Activated naive CD8-positive, alpha-beta T cell treated with anti-CD3 and anti-CD28 coated beads, Interleukin-2, amount 50 U/mL, for 24 hours (primary cell): ENCODE data around the gene CELA1.
"Not testable (repeated sequence)": the region's sequence is repeated elsewhere in the genome, so short reads cannot be mapped to it uniquely, and the experiment has no call there.

ENCODE experiments used
- ATAC-seq: fragments of 150-1000 bp; cut with Tn5 transposase; one replicate; pipeline ENCODE4 v1.10.0; 2021
- DNase-seq: peaks from one replicate; pipeline ENCODE4 v3.0.0; 2021
- H3K27ac Mint-ChIP-seq: one replicate; pipeline ENCODE4 v1.8.0; 2021; ENCODE audit warnings: mild to moderate bottlenecking, mixed read lengths
- H3K27me3 Mint-ChIP-seq: one replicate; pipeline ENCODE4 v1.8.0; 2021; ENCODE audit warnings: mixed read lengths
- H3K36me3 Mint-ChIP-seq: one replicate; pipeline ENCODE4 v1.8.0; 2021; ENCODE audit warnings: low read depth, mixed read lengths
- H3K4me1 Mint-ChIP-seq: one replicate; pipeline ENCODE4 v1.8.0; 2021; ENCODE audit warnings: mixed read lengths
- H3K4me3 Mint-ChIP-seq: one replicate; pipeline ENCODE4 v1.8.0; 2021; ENCODE audit warnings: mild to moderate bottlenecking, moderate library complexity, mixed read lengths
- H3K9me3 Mint-ChIP-seq: one replicate; pipeline ENCODE4 v1.8.0; 2021; ENCODE audit warnings: mixed read lengths

Gene CELA1

DNA sequence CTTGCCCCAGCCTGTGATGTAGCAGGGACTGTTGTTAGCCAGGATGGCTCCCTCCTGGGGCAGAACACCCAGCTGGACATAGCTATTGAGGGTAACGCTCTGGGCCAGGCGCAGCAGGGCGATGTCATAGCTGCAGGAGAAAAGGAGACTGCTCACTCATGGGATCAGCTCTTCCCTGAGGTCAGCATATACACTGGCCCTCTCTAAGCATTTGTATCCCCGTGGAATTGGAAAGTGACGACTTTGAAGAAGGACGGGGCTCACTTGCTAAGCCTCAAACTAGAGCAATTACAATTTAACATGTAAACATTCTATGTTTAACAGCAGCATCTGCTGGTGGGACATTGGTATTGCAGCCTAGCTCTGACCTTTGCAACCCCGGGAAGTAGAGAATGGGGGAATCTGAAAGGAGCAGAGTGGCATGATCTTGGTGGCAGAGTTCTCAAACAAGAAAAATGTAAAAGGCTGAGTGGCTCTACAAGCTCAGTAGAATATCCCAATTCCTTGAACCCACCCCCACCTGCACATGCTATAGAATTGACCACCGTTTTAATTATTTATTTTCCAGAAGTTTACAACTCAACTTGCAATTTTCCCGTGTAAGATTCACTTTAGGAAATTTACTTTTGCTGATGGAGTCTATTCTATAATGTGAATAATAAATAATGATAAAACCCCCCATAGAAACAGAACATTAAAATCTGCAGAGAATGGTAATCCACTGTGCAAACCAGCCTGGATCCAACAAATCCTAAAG lies 5.0 kb downstream of the CELA1 start:
- peak overlapping the region; percentile 52 for H3K27ac Mint-ChIP-seq
- ATAC-seq (peak; percentile 71), DNase-seq (peak; percentile 72)
- peaks cover 1% of the 10 kb centered on the region for H3K27me3 Mint-ChIP-seq
- peak overlapping the region; percentile 29 for H3K4me3 Mint-ChIP-seq
- no peaks in the 10 kb centered on the region for H3K36me3 Mint-ChIP-seq
- H3K4me1 Mint-ChIP-seq, result peaks cover 25% of the 10 kb centered on the region
- no peaks in the 10 kb centered on the region for H3K9me3 Mint-ChIP-seq

DNA sequence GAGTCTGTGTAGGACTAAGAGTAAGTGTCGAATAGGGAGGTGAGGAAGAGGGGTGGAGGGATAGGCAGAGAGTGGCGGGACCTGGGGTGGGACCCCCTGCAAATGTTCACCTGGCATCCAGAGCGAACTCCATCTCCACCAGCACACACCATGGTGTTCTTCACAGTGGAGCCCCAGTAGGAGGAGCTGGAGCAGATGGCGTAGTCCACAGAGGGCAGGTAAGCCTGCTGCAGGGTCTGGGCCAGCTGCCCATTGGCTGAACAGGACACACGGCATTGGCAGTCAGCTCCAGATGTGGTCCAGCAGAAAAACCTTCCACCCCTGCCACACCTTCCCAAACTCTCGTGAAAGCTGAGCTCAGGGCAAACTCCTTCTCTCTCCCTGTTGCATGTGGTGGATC lies 6.7 kb downstream of the CELA1 start:
- Mint-ChIP-seq H3K4me1 (peaks cover 22% of the 10 kb centered on the region), H3K36me3 (no peaks in the 10 kb centered on the region), H3K27me3 (peaks cover 1% of the 10 kb centered on the region), H3K27ac (no peak overlapping the region), H3K4me3 (no peak overlapping the region), H3K9me3 (no peaks in the 10 kb centered on the region)
- ATAC-seq (no peak), DNase-seq (no peak)

DNA sequence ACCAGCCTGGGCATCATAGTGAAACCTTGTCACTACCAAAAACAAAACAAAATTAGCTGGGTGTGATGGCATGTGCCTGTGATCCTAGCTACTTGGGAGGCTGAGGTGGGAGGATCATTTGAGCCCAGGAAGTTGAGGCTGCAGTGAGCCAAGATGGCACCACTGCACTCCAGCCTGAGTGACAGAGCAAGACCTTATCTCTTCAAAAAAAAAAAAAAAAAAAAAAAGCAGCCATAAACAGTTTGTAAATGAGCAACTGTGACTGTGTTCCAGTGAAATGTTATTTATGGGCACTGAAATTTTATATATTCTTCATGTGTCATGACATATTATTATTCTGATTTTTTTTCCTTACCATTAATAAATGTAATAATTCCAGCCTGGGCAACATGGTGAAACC lies 9.1 kb downstream of the CELA1 start:
- H3K27ac Mint-ChIP-seq, H3K4me3 Mint-ChIP-seq, H3K27me3 Mint-ChIP-seq, H3K9me3 Mint-ChIP-seq, H3K36me3 Mint-ChIP-seq, ATAC-seq, DNase-seq: not testable (repeated sequence)
- peaks cover 13% of the 10 kb centered on the region for H3K4me1 Mint-ChIP-seq

DNA sequence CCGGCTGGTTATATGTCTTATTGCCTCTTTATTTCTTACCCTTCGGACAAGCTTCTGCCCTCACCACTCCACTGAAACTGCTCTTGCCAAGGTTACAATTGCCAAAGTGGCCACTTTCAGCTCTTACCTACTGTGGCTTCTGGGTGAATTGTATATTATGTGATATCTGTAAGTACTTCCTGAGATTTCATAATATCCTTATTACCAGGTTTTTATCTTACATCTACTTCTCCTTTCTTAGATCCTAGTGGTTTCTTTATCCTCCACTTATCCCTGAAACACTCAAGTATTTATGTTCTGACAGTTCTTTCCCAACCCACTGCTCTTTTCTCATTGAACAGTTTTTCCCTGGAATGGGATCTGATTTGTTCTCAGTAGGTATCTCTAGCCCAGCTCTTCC lies 10.5 kb downstream of the CELA1 start:
- no peaks in the 10 kb centered on the region for H3K9me3 Mint-ChIP-seq
- H3K4me3 Mint-ChIP-seq, result no peak overlapping the region
- no peaks in the 10 kb centered on the region for H3K27me3 Mint-ChIP-seq
- no peak for DNase-seq
- no peak for ATAC-seq
- no peaks in the 10 kb centered on the region for H3K36me3 Mint-ChIP-seq
- H3K4me1 Mint-ChIP-seq, result peaks cover under 1% of the 10 kb centered on the region
- H3K27ac Mint-ChIP-seq, result no peak overlapping the region

DNA sequence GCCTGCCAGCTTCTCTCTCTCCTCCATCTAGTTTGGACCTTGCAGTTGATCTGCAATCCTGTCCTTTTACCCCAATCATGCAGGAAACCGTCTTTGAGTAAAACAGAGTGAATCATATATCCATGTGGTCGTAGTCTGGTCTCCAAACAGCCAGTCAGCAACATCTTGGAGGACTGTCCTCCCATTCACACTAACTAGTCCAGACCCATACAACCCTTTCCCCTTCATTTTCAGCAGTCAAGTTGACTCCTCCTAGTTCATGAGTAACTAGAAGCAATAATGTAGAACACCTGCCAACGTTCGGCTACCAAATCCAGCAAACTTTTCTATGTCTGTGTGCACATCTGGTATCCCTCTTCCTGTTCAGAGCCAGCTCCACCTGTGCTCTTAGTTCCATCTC lies 11.7 kb downstream of the CELA1 start:
- DNase-seq, result no peak
- ATAC-seq, result no peak
- Mint-ChIP-seq H3K36me3 (no peaks in the 10 kb centered on the region), H3K4me3 (no peak overlapping the region), H3K27ac (no peak overlapping the region), H3K27me3 (no peaks in the 10 kb centered on the region), H3K4me1 (peaks cover 7% of the 10 kb centered on the region), H3K9me3 (no peaks in the 10 kb centered on the region)

DNA sequence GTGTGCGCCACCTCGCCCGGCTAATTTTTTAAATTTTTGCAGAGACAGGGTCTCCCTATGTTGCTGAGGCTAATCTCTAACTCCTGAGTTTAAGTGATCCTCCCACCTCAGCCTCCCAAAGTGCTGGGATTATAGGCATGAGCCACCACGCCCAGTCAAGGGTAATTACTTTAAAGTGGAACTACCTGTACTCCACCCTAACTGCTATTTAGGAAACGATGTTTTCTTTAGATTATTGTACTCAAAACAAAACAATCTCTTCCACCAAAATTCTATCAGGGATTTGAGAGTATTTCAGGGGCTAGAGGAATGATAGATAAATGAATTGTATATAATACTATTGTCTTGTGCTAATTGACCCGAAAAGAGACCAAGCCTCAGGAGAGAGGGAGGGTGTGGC lies 12.9 kb downstream of the CELA1 start:
- Mint-ChIP-seq H3K36me3 (no peaks in the 10 kb centered on the region), H3K9me3 (no peaks in the 10 kb centered on the region), H3K4me1 (peaks cover 19% of the 10 kb centered on the region), H3K27me3 (no peaks in the 10 kb centered on the region), H3K27ac (no peak overlapping the region), H3K4me3 (no peak overlapping the region)
- DNase-seq (no peak), ATAC-seq (no peak)

DNA sequence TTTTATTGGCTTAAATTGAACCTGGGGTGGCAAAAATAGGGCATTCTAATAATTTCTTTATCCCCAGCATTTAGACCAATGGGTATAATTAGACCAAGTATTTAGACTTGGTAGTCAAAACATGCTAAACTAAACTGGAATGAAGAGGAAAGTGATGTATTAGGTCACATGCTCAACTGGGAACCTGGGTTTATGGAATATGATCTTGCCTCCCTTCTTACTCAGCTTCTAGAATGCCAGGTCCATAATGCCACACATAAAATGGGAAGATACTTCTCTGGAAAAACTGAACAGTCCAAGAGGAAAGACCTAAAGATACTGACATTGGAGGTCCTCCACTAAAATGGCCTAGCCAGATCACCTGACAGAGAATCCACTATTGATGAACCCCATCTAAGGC lies 16.3 kb downstream of the CELA1 start:
- Mint-ChIP-seq H3K9me3 (no peaks in the 10 kb centered on the region), H3K4me1 (peaks cover 48% of the 10 kb centered on the region), H3K27me3 (no peaks in the 10 kb centered on the region), H3K36me3 (no peaks in the 10 kb centered on the region), H3K4me3 (peak overlapping the region; percentile 3), H3K27ac (peak overlapping the region; percentile 36)
- ATAC-seq (no peak), DNase-seq (no peak)

DNA sequence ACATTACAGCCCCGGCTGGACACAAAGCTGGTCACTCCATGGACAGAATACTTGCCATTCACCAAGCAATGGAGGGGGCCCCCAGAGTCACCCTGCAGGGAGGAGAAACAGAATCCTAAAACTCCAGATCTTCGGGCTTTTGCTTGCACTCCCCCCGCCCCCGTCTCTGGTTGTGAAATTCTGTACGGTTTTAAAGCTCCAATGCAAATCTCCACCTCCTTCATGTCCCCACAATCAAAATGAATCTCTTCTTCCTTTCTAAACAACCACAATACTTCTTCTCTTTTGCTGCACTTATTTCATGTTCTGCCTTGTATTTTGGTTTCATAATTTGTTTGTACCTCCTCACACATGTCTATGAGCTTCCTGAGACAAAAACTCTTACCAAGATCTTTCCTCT lies 16.7 kb downstream of the CELA1 start:
- Mint-ChIP-seq H3K27me3 (no peaks in the 10 kb centered on the region), H3K9me3 (no peaks in the 10 kb centered on the region), H3K27ac (peak overlapping the region; percentile 36), H3K4me1 (peaks cover 51% of the 10 kb centered on the region), H3K4me3 (peak overlapping the region; percentile 9), H3K36me3 (no peaks in the 10 kb centered on the region)
- ATAC-seq (no peak), DNase-seq (no peak)

DNA sequence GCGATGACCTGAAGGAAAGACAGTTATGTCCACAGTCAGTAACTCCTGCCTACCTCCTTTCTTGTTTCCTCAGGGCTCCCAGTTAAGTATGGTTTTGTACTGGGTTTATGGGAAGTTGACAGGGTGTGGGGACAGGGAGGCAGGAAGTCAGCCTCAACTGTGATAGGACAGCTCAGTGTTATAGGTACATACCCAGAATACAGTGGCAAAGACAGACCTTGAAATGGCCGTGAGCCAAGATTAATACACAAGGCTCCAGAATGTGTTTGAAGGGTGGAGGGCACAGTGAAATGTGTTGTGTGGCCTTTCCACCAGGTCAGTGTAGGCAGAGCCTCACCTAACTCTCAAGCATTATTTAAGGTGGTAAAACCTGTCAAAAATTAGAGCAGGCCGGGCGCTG lies 17.9 kb downstream of the CELA1 start:
- peaks cover 56% of the 10 kb centered on the region for H3K4me1 Mint-ChIP-seq

DNA sequence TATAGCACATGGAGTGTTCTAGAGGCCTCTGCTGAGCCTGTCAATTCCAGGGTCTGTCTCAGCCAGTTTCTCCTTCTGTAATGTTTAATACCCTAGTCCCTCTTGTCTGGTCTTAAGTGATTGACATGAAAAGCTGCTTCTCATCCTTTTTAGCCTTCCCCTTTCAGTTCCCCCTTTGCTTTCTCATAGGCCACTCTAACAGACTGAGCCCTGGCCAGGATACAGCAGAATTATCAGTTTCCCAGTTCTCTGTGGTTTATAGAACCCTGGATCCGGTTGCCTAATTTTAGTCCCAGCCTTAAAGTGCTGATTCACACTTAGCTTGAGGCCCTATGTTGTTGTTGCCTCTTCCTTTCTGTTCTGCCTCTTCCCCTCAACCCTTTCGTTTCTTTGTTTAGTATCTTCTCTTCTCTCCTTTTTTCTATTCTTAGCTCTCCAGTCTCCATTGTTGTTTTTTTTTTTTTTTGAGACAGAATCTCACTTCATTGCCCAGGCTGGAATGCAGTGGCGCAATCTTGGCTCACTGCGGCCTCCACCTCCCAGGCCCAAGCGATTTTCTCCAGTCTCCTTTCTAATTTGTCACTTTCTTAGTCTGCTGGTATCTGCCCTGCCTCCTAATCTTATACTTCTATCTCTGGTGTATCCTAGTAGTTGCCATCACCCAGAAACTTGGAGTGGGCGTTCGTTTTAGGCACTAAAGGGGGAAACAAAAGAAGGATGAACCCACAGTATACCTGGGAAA lies 19.6 kb downstream of the CELA1 start:
- H3K4me1 Mint-ChIP-seq, result peaks cover 68% of the 10 kb centered on the region
- H3K36me3 Mint-ChIP-seq, result peaks cover 10% of the 10 kb centered on the region
- no peaks in the 10 kb centered on the region for H3K27me3 Mint-ChIP-seq
- H3K9me3 Mint-ChIP-seq, result no peaks in the 10 kb centered on the region
- no peak for DNase-seq
- ATAC-seq, result no peak
- H3K4me3 Mint-ChIP-seq, result peak overlapping the region; percentile 14
- peak overlapping the region; percentile 80 for H3K27ac Mint-ChIP-seq

More for the DNA sequence above, 17.9 kb downstream of the CELA1 start:
- Mint-ChIP-seq H3K27me3 (no peaks in the 10 kb centered on the region), H3K9me3 (no peaks in the 10 kb centered on the region), H3K36me3 (peaks cover 1% of the 10 kb centered on the region), H3K4me3 (no peak overlapping the region), H3K27ac (peak overlapping the region; percentile 18)
- DNase-seq (no peak), ATAC-seq (no peak)

DNA sequence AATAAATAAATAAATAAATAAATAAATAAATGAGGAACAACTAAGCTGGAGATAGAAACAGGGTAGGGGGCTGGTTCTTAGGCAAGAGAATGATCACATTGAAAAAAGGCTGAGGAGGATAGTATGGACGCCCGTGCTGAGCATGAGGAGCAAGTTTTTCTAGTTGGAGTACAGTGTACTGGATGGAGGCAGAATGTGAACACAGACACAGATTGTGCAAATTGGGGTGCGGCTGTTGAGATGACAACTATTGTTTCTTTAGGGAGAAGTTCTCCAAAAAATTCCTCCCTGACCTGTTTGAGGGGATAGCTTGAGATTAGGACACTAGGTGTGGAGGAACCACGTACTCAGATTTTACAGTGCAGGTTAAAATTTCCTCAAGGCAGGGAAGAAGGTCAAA lies 21.5 kb downstream of the CELA1 start:
- no peaks in the 10 kb centered on the region for H3K27me3 Mint-ChIP-seq
- DNase-seq (no peak), ATAC-seq (no peak)
- H3K36me3 Mint-ChIP-seq, result peaks cover 18% of the 10 kb centered on the region
- H3K9me3 Mint-ChIP-seq, result no peaks in the 10 kb centered on the region
- peaks cover 83% of the 10 kb centered on the region for H3K4me1 Mint-ChIP-seq
- H3K27ac Mint-ChIP-seq, result peak overlapping the region; percentile 57
- H3K4me3 Mint-ChIP-seq, result peak overlapping the region; percentile 33

DNA sequence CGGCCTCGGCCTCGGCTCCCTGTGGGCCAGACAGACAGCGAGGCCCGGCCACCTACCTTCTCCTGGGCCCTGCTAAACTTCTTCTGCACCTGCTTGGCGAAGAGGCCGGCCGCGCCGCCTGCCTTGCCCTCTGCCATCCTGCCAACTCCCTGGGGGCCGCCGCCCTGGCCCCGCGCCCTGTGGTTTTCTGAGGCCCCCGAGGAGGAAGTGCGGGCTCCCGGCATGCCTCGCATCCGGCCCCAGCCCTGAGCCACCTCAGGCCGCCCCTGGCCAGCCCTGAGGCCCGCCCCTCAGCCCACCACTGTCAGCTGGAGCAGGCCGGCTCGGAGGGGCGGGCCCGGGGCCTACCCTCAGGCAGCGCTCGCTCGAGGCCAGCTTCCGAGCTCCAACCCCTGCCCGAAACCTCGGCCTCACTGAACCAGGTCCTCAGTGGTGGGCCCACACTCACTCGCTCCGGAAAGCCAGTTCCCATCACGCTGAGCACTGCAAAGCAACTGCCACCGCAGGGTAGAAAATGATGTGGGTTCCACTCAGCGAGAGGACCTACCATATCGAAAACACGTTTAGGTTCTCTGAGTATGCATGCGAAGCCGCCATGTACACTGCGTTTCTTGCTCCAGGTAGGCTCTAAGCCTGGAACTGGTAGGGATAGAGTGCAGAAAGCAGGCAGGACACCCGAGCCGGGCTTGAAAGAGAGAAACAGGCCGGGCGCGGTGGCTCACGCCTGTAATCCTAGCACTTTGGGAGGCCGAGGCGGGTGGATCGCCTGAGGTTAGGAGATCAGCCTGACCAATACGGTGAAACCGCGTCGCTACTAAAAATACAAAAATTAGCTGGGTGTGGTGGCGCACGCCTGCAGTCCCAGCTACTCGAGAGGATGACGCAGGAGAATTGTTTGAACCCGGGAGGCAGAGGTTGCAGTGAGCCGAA lies 22.2 kb downstream of the CELA1 start, which contains the start of gene BIN2:
BIN2 (minus strand) TSS at position 209 of the 930 bp plus-strand sequence; CDS start at position 137, 72 bp downstream.
- Mint-ChIP-seq H3K9me3 (no peaks in the 10 kb centered on the region), H3K27ac (peak within 1 kb of the TSS; percentile 98), H3K36me3 (peaks cover 18% of the 10 kb centered on the region), H3K4me1 (peaks cover 83% of the 10 kb centered on the region), H3K4me3 (peak within 1 kb of the TSS; percentile 94), H3K27me3 (no peaks in the 10 kb centered on the region)
- DNase-seq (peak; percentile 83), ATAC-seq (peak; percentile 79)

DNA sequence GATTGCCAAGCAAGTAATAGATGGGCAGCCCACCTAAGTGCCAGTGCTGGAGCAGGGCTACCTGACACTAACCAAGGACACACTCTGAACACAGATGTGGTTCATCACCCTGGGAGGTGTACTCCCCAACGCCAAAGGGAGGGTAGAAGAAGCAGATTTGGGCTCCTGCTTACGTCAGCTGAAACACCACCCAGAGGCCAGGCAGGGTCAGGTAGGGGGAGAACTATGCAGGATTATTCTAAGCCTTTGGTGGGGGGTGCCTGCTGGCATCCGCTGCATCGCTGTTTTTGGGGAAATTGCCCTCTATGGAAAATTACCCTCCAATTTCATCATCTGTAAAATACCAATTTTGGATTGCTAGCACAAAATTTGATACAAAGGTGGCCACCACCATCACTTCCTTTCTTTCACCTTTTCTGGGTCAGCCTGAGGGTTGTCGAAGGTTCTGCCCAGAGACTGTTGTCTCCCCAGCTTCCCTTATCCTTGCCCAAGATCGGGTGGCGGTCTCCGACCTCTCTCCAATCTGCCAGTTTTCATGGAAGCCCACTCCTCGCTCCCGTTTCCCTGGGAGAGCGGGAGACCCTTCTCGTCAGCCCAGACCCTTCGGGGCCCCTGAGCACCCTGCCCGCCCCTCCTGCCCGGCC lies 23.0 kb downstream of the CELA1 start:
- DNase-seq, result peak; percentile 60
- H3K4me3 Mint-ChIP-seq, result peak overlapping the region; percentile 94
- H3K36me3 Mint-ChIP-seq, result peaks cover 23% of the 10 kb centered on the region
- no peaks in the 10 kb centered on the region for H3K9me3 Mint-ChIP-seq
- peak; percentile 65 for ATAC-seq
- H3K27ac Mint-ChIP-seq, result peak overlapping the region; percentile 98
- no peaks in the 10 kb centered on the region for H3K27me3 Mint-ChIP-seq
- H3K4me1 Mint-ChIP-seq, result peaks cover 83% of the 10 kb centered on the region

DNA sequence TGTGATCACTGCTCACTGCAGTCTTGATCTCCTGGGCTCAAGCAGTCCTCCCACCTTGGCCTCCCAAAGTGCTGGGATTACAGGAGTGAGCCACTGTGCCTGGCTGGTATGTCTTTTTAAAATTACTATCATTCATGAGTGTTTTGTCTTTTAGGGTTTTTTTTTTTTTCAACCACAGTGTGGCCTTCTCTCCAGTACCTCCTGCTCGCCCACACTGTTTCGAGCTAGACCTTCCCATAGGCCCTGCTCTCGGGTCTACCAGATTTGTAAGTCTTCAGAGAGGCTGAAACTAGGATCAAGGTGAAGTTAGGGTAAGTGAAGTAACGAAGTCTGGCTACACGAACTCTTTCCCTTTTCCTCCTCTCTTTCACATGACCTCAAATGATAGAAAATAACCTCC lies 24.0 kb downstream of the CELA1 start:
- H3K27ac Mint-ChIP-seq, result peak overlapping the region; percentile 98
- H3K36me3 Mint-ChIP-seq, result peaks cover 29% of the 10 kb centered on the region
- H3K4me1 Mint-ChIP-seq, result peaks cover 80% of the 10 kb centered on the region
- H3K4me3 Mint-ChIP-seq, result peak overlapping the region; percentile 94
- peak; percentile 62 for ATAC-seq
- H3K9me3 Mint-ChIP-seq, result no peaks in the 10 kb centered on the region
- peak; percentile 46 for DNase-seq
- no peaks in the 10 kb centered on the region for H3K27me3 Mint-ChIP-seq
